Glomerular visceral epithelial cell (primary cell): ENCODE data around the gene PRRC2C.
"Not testable (repeated sequence)": the region's sequence is repeated elsewhere in the genome, so short reads cannot be mapped to it uniquely, and the experiment has no call there.

ENCODE experiments used
- DNase-seq: peaks from one replicate; pipeline ENCODE4 v3.0.0-alpha.2; 2016; ENCODE audit errors: extremely low spot score

Gene PRRC2C

DNA sequence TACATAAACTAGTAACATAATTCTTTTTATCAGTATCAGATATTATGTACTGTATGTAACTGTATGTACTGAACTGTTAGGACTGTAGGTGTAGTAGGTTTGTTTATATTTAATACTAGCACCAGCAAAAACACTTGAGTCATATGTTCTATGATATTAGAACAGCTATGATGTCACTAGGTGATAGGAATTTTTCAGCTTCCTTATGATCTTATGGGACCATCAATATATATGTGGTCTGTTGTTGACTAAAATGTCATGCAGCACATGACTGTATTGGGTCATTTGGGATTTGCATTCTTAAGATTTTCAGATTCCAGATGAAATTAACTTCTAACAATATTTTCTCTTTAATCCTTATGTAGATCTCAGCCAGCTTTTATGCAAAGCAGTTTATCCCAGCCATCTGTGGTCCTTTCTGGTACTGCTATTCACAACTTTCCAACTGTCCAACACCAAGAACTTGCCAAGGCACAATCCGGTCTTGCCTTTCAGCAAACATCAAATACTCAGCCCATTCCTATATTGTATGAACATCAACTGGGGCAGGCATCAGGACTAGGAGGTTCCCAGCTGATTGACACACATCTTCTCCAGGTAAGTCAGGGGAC is 98.4 kb downstream of the PRRC2C start:
- DNase-seq = no peak

DNA sequence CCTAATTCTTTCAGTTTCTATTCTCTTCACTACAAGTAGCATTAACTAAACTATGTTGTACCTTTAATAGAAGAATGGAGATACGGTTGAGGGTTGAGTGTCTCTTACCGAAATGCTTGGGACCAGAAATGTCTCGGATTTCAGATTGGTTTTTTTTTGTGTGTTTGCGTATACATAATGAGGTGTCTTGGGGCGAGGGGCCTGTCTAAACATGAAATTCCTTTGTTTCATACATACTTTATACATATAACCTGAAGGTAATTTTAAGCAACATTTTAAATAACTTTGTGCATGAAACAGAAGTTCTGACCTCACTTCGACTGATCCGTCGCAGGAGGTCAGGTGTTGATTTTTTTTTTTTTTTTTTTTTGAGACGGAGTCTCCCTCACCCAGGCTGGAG is 100.4 kb downstream of the PRRC2C start:
- DNase-seq = no peak

DNA sequence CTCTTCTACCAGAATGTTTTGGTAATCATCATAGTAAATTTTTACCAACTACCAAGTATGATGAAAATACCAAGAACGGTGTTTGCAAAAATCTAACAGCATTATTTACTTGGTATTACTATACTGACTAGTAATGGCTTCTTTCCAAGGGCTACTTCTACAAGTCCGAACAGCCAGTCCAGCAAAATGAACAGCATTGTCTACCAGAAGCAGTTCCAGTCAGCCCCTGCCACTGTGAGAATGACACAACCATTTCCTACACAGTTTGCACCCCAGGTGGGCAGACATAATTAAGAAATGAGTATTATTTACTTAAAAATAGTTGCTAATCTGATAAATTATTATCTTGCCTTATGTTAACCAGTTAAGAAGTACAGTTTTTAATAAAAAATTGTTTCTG is 102.9 kb downstream of the PRRC2C start:
- no peak for DNase-seq

DNA sequence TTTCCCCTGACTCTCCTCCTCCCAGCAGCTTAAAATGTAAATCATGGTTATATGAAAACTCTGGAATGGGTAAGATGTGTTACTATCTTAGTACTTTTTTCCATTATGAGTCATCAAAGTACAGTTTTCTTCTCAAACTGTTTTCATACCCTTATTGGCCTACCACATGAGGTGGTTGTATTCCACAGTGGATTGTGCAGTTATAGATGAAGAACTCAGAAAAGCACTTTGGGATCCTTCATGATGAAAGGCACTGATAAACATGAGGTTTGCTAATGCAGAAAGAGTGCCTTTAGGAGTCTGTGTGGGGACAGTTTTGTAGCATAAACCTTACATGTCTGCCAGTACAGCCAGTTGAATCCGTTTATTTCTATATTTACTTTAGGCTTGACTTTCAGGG is 104.7 kb downstream of the PRRC2C start:
- no peak for DNase-seq

DNA sequence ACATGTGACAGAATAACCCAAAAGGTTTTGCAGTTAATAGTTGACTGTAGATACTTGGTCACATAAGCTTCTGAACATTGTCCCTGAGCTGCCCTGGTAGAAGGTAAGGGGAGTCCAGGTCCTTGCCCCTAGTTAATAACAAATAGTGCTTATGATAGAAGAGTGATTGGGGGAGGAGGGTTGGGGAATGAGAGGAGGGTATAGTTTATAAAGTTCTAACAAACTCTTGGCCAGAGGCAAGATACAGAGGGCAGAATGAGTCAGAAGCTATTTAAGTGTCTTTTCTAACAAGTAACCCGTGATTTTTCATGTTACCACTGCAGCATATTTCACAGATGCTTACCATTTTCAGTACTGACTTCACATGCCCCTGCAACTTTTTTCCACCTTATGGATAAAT is 110.0 kb downstream of the PRRC2C start:
- peak; percentile 28 for DNase-seq

DNA sequence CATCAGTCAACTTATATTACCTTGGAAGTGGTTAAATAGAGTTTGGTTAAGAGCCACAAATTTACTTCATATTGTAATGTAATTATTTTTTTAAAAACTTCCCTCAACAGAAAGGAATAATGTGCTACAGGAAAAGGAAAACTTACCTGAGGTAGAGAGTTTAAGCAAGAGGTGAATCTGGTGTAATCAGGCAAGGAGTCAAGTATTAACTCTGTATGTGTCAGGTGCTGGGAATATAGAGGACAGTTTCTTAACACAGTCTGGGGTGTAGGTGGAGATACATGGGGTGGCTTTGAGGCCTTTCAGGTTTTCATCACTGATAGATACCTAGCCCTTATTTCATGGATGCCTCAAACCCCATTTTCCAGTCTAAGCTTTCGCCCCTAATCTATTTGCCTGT is 110.8 kb downstream of the PRRC2C start:
- DNase-seq = no peak

DNA sequence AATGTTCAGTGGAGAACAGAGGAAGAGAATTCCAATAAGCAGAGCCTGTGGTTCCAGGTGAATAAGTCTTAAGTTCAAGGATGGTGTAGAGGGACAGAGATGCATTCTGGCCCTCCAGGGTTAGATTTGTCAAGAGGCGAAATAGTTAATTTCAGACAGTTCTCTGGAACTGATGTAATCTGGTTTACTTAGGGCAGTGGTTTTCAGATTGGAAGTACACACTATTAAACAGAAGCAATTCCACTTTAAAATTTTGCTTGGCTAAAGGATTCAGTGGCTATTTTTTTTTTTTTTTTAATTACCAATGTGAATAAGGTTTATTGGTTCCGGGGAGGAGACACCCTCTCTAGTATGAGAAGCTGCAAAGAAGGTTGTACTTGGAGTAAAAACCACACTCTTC is 111.4 kb downstream of the PRRC2C start:
- no peak for DNase-seq

DNA sequence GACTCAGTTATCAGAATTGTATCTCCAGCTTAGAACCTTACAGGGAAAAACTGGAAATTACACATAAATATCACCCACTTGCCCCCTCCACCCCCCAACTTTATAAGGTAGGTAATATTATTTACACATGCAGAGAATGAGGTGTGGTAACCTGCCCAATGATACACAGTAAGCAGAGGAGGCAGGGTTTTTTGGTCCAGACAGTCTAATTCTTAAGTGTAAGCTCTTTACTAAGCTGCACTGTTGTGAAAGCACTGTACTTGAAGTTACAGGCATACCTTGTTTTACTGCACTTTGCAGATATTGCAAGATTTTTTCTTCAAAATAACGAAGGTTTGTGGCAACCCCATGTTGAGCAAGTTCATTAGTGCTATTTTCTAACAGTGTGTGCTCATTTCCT is 111.9 kb downstream of the PRRC2C start:
- DNase-seq = no peak

DNA sequence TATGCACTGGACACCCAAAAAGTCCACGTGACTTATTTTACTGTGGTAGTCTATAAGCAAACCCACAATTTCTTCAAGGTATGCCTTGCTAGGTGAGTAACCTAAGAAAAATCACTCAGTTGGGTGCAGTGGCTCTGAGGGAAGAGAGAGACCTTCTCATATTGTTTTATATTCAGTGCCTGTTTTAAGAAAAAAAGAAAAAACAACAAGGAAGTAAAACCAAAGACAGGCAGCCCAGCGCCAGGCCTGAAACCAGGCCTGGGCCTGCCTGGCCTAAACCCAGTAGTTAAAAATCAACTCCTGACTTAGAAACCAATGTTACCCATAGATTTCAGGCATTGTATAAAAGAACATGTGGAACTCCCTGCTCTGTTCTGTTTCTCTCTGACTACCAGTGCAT is 115.0 kb downstream of the PRRC2C start:
- peak; percentile 21 for DNase-seq

DNA sequence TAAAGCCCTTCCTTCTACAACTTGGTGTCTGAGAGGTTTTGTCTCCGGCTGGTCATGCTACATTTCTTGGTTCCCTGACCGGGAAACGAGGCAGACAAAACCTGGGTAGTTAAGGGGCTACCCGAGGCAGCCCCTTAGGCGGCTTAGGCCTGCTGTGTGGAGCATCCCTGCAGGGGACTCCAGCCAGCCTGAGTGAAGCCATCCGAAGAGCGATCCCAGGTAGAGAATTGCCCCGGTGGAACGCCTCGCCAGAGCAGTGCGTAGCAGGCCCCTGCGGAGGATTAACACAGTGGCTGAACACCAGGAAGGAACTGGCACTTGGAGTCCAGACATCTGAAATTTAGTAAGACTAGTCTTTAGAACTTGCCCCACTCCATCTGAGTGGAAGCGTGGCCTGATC is 115.5 kb downstream of the PRRC2C start:
- no peak for DNase-seq

DNA sequence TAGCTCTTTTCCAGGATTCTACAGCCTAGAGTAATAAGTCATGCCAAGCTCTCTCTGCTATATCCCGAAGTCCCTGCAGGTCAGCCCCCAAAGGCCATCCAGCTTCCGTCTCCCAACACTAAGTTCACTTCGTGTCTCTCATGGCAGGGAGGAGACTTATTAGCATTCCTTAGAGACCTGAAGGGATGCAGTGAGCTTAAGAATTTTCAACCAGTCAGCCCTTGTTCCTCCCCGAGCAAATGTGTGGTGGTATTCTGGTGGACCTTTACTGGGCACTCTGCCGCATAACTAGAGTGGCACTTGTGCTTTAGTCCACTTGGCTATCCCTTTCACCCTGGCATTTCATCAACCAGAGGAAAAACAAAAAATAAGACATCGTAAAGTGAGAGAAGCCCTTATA is 117.7 kb downstream of the PRRC2C start:
- DNase-seq = not testable (repeated sequence)

DNA sequence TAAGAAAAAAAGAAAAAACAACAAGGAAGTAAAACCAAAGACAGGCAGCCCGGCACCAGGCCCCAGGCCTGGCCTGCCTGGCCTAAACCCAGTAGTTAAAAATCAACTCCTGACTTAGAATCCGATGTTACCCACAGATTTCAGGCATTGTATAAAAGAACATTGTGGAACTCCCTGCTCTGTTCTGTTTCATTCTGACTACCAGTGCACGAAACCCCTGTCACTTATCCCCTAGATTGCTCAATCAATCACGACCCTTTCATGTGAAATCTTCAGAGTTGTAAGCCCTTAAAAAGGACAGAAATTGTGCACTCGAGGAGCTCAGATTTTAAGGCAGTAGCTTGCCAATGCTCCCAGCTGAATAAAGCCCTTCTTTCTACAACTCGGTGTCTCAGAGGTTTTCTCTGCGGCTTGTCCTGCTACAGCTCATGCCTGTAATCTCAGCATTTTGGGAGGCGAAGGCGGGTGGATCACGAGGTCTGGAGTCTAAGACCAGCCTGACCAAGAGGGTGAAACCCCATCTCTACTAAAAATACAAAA is 121.1 kb downstream of the PRRC2C start:
- DNase-seq = peak; percentile 31

DNA sequence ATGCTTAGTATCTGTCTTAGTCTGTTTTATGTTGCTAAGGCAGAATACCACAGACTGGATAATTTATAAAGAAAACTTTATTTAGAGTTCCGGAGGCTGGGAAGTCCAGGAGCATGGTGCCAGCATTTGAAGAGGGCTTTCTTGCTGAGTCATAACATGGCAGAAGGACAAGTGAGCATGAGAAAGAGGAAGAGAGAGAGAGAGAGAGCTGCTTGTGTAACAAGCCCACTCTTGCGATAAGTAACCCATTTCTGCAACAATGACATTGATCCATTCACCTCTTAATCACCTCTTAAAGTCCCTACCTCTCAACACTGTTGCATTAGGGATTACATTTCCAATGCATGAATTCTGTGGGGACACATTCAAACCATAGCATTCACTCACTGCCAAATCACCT is 125.1 kb downstream of the PRRC2C start:
- peak; percentile 68 for DNase-seq

DNA sequence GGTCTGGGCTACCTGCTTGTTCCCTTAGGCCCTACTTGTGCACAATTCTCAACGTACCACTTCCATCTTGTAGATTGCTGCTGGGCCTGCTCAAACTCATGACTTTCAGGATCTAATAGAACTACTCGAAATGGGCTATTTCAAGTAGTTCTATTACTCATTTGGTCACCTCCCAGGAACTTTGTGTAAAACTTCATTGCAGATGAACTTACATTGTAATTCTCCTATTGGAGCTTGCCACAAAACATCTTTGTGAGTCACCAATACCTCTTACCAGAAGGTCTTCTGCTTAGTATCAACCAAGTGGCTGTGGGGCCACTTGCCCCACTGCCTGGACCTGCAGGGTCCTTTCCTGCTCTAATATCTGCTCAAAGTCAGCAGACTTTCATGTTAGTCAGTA is 126.0 kb downstream of the PRRC2C start:
- DNase-seq = no peak

DNA sequence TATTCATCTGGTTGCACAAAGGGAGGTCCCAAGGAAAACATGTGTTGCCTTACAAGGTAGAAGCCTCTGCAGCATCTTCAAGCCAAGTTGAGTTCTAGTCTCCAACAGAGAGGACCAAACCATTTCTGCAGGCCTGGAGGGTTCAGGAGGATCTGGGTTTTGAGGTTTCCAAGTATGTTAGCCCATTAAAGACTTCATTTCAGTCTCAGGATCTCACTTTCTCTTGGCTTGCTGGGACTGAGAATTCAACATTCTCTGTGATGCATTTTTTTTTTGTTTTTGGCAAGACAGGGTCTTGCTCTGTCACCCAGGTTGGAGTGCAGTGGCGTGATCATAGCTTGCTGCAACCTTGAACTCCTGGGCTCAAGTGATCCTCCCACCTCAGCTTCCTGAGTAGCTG is 128.0 kb downstream of the PRRC2C start:
- DNase-seq = no peak

DNA sequence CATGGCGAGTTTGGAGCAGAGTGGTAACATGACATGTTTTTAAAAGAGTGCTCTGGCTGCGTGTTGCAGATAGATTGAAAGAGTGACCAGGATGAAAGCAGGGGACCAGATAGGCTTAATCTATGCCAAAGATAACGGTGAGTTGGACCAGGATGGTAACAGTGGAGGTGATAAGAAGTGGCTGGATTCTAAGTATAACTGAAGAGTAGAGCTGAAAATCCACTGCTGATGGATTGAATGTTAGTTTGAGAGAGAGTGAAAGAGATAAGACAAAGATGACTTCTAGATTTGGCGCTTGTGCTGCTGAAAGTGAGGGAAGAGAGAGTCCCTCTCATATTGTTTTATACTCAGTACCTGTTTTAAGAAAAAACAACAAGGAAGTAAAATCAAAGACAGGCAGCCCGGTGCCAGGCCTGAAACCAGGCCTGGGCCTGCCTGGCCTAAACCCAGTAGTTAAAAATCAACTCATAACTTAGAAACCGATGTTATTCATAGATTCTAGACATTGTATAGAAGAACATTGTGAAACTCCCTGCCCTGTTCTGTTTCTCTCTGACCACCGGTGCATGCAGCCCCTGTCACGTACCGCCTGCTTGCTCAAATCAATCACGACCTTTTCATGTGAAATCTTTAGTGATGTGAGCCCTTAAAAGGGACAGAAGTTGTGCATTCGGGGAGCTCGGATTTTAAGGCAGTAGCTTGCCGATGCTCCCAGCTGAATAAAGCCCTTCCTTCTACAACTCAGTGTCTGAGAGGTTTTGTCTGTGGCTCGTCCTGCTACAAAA is 130.0 kb downstream of the PRRC2C start:
- DNase-seq = not testable (repeated sequence)

DNA sequence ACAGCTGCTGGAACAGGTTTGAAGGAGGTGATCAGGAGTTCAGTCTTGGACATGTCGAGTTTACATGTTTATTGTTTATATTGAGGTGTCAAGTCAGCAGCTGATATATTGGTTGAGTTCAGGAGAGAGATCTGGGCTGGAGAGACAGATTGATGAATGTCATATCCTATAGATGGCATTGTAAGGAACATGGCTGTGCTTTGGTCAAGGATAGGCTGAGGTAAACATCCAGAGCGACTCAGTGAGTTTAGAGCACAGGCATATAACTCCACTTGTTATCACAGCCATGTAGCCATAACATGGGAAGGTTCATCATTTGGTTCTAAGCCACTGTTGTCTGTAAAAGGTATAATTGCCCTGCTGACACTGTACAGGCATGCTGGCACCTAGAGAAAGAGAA is 131.3 kb downstream of the PRRC2C start:
- DNase-seq = no peak

DNA sequence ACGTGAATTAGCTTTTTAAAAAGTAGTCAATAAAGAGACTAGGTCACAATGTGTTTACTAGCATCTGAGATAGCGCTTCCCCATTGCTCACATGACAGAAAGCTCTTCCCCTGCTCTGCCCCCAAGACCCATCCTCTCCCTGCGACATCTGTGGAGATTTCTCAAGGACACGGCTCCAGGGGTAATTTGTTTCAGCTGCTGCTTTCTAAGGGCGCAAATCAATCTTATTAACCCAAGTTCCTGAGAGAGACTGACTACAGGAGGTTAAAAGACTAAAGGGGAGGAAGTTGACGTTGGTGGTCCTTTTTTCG is 136.8 kb downstream of the PRRC2C start, which contains the start of gene MYOCOS:
Gene MYOCOS (plus strand): TSS at position 92 of the 311 bp plus-strand sequence. CDS start 1,641 bp downstream, outside the sequence.
- DNase-seq = no peak

DNA sequence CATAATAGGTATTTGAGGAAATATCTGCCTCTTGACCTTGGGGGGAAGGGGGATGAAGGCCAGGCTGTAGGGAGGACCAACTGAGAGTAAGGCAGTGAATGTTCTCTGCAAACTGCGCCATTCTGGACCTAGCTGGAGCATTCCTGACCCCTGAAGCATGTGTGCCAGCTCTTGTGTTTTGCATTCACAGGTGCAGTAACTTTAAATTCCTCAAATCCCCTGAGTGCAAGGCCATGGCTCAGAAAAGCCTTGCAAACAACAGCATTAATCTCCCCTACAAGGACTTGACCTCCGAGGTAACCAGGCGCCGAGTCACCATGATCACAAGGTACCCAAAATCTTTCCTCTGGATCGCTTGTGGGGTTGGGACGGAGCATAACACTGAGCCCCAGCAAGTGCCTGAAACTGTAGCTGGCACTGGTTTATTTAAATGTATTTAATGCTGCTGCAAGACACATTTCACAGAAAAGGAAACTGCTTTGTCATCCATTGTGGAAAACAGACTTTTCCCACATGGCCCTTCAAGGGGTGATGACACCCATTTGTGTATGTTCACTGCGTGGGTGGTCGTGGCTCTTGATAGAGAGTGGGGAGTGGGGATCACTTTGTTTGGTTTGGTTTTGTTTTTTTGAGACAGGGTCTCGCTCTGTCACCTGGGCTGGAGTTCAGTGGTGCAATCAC is 138.5 kb downstream of the PRRC2C start:
- no peak for DNase-seq

DNA sequence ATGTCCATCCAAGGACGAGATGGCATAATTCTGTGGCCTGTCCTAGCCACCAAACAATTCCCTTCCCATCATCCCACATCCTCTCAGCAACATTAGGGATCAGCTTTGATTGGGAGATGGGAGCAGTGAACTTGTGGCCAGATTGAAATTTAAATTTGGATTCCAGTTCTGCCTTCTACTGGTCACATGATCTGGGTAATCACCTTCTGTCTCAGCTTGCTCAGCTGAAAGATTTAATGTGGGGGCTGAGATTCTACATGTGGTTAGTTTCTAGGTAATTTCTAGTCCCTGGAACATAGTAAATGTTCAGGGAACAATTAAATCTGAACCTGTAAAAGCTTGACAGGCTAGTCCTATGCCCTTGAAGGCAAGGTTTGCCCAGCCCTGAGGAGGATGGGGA is 139.9 kb downstream of the PRRC2C start:
- DNase-seq = no peak

DNA sequence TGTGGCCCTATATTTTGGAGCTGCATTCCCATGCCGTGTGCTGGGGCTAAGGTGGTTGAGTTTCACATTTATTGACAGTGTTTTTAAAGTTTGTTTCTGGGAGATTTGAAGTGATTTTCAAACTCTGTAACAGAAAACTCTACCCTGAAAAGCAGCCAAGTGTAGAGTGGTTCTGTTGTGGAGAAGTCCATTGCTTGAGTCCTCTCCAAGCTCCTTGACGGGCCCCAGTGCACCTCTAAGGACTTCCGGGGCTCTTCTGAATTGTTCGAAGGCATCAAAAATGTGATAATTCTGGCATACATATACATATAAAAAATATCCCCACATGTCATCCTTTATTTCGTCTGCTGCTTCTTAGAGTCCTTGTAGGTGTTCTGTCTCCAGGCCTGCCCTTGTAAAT is 141.7 kb downstream of the PRRC2C start:
- DNase-seq = no peak

DNA sequence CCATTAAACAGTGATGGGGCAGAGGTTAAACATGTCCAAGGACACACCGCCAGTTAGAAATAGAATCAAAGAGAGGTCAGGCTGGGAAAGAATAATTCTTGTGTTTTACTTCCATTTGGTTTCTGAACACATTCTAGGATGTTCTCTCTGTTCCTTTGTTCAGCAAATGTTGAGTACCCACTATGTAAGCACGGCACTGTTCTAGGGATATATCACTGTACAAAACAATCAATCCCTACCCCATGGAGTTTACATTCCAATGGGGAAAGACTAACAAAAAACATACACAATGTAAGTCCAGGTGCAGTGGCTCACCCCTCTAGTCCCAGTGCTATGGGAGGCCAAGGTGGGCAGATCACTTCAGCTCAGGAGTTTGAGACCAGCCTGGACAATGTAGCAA is 142.9 kb downstream of the PRRC2C start:
- no peak for DNase-seq

DNA sequence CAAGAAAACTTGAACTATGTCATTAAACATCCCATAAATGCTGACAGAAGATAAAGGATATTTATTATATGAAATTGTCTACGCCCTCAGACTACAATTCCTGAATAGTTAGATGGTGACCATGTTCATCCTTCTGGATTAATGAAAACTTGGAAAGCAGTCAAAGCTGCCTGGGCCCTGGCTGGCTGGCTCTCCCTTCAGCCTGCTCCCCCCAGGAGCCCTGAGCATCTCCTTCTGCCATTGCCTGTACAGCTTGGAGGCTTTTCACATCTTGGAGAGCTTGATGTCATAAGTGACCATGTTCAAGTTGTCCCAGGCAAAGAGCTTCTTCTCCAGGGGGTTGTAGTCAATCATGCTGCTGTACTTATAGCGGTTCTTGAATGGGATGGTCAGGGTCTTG is 150.3 kb downstream of the PRRC2C start:
- DNase-seq = no peak
